Lower leg skin (tissue), 4 donors: ENCODE data around the gene MRPL10. TPM values are rescaled to one million over a fixed set of nuclear protein-coding genes. Genes with fewer than 3 reads are reported as not detected.
A peak's percentile ranks its signal among the peaks of the same experiment; 100 is the strongest.

Experiments used
- DNase-seq, 2 donors: peaks; one replicate each; pipeline ENCODE4 v3.0.0-alpha.2; 2019; ENCODE audit warnings: low spot score in 2 of 2
- H3K4me3 ChIP-seq: fragments of 200-600 bp; sonication (generic); 2 replicates; pipeline ENCODE4 v1.5.1; 2017; ENCODE audit warnings: mild to moderate bottlenecking, low read depth; ENCODE audit not compliant: poor library complexity, severe bottlenecking
- POLR2A ChIP-seq, 2 donors: fragments of 450-650 bp; IDR thresholded peaks; one replicate each; pipeline ENCODE4 v1.6.1; 2016 to 2017; ENCODE audit warnings: antibody characterized with exemption in 2 of 2, mild to moderate bottlenecking in 1 of 2, moderate library complexity in 1 of 2
- WGBS, 2 donors: methylation state at CpG; one replicate each; pipeline ENCODE4 v1.1.5; 2018; 5-methylcytosine and 5-hydroxymethylcytosine counted together
- intact Hi-C: fragments of 100-400 bp; cut with DNase I; formaldehyde crosslinking; loops from one replicate; pipeline ENCODE4 v1.15.0; 2023; ENCODE audit warnings: low total_unique reads
- total RNA-seq, 4 donors: library from RNA; depleted of rRNA; stranded (reverse); fragments of >200 nt; gene quantifications; one replicate each; pipeline ENCODE4 v1.1.0, GENCODE V29; 2016
- TF ChIP-seq, protein P1 (sequence below), 3 donors: fragments of 450-650 bp; IDR thresholded peaks; one replicate each; pipeline ENCODE4 v1.5.1; 2016; ENCODE audit warnings: antibody characterized with exemption in 3 of 3, mild to moderate bottlenecking in 3 of 3, moderate library complexity in 2 of 3

The MRPL10 gene
- total RNA-seq, 4 donors from 2014 or later = 25.3 to 35.4 (median 30.2) TPM

DNA sequence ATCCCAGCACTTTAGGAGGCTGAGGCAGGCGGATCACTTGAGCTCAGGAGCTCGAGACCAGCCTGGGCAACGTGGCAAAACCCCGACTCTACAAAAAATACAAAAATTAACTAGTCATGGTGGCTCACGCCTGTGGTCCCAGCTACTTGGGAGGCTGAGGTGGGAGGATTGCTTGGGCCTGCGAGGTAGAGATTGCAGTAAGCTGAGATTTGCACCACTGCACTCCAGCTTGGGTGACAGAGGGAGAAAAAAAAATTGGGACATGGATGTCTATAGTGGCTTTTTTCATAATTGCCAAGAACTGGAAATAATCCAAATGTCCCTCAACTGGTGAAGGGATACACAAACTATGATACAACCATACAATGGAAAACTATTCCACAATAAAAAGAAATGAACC is 38.4 kb downstream of the MRPL10 start:
- DNase-seq = no peak
- intact Hi-C loops = no loop called here
- WGBS, 2 donors = 65 to 74% methylated on average over 6 of the region's 6 CpGs
- H3K4me3 ChIP-seq = no peak overlapping the region
- TF ChIP-seq, protein P1, sequence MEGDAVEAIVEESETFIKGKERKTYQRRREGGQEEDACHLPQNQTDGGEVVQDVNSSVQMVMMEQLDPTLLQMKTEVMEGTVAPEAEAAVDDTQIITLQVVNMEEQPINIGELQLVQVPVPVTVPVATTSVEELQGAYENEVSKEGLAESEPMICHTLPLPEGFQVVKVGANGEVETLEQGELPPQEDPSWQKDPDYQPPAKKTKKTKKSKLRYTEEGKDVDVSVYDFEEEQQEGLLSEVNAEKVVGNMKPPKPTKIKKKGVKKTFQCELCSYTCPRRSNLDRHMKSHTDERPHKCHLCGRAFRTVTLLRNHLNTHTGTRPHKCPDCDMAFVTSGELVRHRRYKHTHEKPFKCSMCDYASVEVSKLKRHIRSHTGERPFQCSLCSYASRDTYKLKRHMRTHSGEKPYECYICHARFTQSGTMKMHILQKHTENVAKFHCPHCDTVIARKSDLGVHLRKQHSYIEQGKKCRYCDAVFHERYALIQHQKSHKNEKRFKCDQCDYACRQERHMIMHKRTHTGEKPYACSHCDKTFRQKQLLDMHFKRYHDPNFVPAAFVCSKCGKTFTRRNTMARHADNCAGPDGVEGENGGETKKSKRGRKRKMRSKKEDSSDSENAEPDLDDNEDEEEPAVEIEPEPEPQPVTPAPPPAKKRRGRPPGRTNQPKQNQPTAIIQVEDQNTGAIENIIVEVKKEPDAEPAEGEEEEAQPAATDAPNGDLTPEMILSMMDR (IDR thresholded peaks at IDR 0.05) = no peak
- no peak for TF ChIP-seq POLR2A (IDR thresholded peaks at IDR 0.05)

- TF ChIP-seq, protein P1 (IDR thresholded peaks at IDR 0.05) = no peak
- TF ChIP-seq POLR2A (IDR thresholded peaks at IDR 0.05) = no peak
- H3K4me3 ChIP-seq = no peak overlapping the region
- intact Hi-C loops = no loop called here
- DNase-seq = no peak
- WGBS, 2 donors = 70 to 73% methylated on average over 1 of the region's 1 CpG
Measured at GRCh38 chr17:47792457-47792856, 38.9 kb downstream of the MRPL10 start.

DNA sequence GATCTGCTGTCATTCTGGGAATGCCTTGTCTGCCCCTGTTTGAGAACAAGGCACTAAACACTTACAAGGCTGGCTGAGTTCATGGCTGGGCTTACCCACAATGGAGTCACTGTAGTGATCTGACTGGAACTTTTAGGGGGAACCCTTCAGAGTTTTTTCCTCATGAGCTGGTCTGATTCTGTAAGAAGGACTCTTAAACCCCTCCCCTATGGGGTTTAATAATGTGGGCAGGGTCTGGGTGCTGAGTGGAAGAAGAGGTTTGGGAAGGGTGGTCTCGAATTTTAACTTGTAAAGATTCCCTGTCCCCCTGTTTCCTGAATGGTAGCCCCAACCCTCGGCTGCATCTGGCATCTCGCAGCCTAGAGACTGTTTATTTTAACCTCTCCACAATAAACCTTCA is 40.3 kb downstream of the MRPL10 start:
- 33 to 42% methylated on average over 3 of the region's 3 CpGs for WGBS, 2 donors
- intact Hi-C loops = no loop called here
- H3K4me3 ChIP-seq = no peak overlapping the region
- peak in 1 of 2 donors; percentile 42 for DNase-seq
- no peak for TF ChIP-seq POLR2A (IDR thresholded peaks at IDR 0.05)
- TF ChIP-seq, protein P1 (IDR thresholded peaks at IDR 0.05) = no peak

- DNase-seq = peak in 1 of 2 donors; percentile 87
- 2 to 3% methylated on average over 31 to 36 of the region's 70 CpGs for WGBS, 2 donors
- intact Hi-C loops = no loop called here
- TF ChIP-seq, protein P1 (IDR thresholded peaks at IDR 0.05) = no peak
- TF ChIP-seq POLR2A (IDR thresholded peaks at IDR 0.05) = no peak
- no peak overlapping the region for H3K4me3 ChIP-seq
Measured at GRCh38 chr17:47789611-47790561, 41.5 kb downstream of the MRPL10 start.

DNA sequence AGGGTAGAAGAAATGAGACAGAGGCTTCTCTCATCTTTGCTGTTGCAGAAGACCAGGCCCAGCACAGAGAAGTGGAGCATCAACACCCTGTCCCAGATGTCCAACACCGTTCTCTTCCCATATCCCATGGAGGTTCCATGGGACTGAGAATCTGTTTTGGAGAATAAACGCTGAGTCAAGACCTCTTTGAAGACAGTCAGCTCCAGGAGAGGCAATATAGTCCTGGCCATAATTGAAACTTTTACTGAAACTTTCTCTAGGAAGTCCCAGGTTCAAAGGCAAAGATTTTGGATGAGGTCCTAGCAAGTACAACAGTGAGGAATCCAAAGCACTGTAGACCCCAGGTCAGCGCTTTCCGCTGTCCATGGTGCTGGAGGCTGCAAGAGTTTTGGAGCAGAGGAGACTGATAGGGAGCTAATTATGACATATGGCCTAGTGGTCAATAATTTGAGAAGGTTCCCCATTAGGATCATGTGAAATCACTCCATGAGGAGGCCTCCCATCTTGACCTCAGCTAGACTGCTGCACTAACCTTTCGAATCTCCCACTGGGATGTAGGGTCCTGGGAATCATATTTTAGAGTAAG is 45.7 kb downstream of the MRPL10 start:
- intact Hi-C loops = no loop called here
- WGBS, 2 donors = 42 to 45% methylated on average over 5 of the region's 5 CpGs
- no peak for TF ChIP-seq POLR2A (IDR thresholded peaks at IDR 0.05)
- TF ChIP-seq, protein P1 (IDR thresholded peaks at IDR 0.05) = no peak
- no peak overlapping the region for H3K4me3 ChIP-seq
- DNase-seq = no peak
